ENCODE data around the gene RBP7.
A peak's percentile ranks its signal among the peaks of the same experiment; 100 is the strongest.
"Not testable (repeated sequence)": the region's sequence is repeated elsewhere in the genome, so short reads cannot be mapped to it uniquely, and the experiment has no call there.

The RBP7 gene

GRCh38 chr1:10027027-10027426 is 30.0 kb downstream of the RBP7 start:
- no peaks in the 10 kb centered on the region for H3K27me3 ChIP-seq (ENCODE audit: insufficient read depth, poor library complexity, severe bottlenecking)
- peaks cover 3% of the 10 kb centered on the region for H3K9me3 ChIP-seq (ENCODE audit: severe bottlenecking)
- H3K4me3 ChIP-seq (ENCODE audit: severe bottlenecking) = no peak overlapping the region
- ATAC-seq (ENCODE audit: low read depth) = no peak
- no peaks in the 10 kb centered on the region for H3K36me3 ChIP-seq (ENCODE audit: low read depth)
- no peak overlapping the region for H3K27ac ChIP-seq (ENCODE audit: poor library complexity, severe bottlenecking)
- peaks cover 10% of the 10 kb centered on the region for H3K4me1 ChIP-seq (ENCODE audit: insufficient read depth, poor library complexity, severe bottlenecking)
- TF ChIP-seq, protein P1, sequence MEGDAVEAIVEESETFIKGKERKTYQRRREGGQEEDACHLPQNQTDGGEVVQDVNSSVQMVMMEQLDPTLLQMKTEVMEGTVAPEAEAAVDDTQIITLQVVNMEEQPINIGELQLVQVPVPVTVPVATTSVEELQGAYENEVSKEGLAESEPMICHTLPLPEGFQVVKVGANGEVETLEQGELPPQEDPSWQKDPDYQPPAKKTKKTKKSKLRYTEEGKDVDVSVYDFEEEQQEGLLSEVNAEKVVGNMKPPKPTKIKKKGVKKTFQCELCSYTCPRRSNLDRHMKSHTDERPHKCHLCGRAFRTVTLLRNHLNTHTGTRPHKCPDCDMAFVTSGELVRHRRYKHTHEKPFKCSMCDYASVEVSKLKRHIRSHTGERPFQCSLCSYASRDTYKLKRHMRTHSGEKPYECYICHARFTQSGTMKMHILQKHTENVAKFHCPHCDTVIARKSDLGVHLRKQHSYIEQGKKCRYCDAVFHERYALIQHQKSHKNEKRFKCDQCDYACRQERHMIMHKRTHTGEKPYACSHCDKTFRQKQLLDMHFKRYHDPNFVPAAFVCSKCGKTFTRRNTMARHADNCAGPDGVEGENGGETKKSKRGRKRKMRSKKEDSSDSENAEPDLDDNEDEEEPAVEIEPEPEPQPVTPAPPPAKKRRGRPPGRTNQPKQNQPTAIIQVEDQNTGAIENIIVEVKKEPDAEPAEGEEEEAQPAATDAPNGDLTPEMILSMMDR (IDR thresholded peaks at IDR 0.05; ENCODE audit: poor library complexity, severe bottlenecking) = no peak
- DNase-seq (ENCODE audit: low spot score) = no peak

- H3K27me3 ChIP-seq (ENCODE audit: insufficient read depth, poor library complexity, severe bottlenecking); DNase-seq (ENCODE audit: low spot score); H3K4me3 ChIP-seq (ENCODE audit: severe bottlenecking); ATAC-seq (ENCODE audit: low read depth); H3K9me3 ChIP-seq (ENCODE audit: severe bottlenecking); H3K27ac ChIP-seq (ENCODE audit: poor library complexity, severe bottlenecking); H3K36me3 ChIP-seq (ENCODE audit: low read depth): not testable (repeated sequence)
- peaks cover 13% of the 10 kb centered on the region for H3K4me1 ChIP-seq (ENCODE audit: insufficient read depth, poor library complexity, severe bottlenecking)
Measured at GRCh38 chr1:10028956-10029500, 32.0 kb downstream of the RBP7 start.

GRCh38 chr1:10031461-10031860 is 34.4 kb downstream of the RBP7 start:
- TF ChIP-seq, protein P1 (IDR thresholded peaks at IDR 0.05; ENCODE audit: poor library complexity, severe bottlenecking) = no peak
- H3K27ac ChIP-seq (ENCODE audit: poor library complexity, severe bottlenecking) = peak overlapping the region; percentile 81
- H3K4me1 ChIP-seq (ENCODE audit: insufficient read depth, poor library complexity, severe bottlenecking) = peaks cover 14% of the 10 kb centered on the region
- ATAC-seq (ENCODE audit: low read depth) (peak; percentile 21; the same call in 2 of the 3 replicates), DNase-seq (ENCODE audit: low spot score) (no peak)
- H3K9me3 ChIP-seq (ENCODE audit: severe bottlenecking) = no peaks in the 10 kb centered on the region
- no peaks in the 10 kb centered on the region for H3K27me3 ChIP-seq (ENCODE audit: insufficient read depth, poor library complexity, severe bottlenecking)
- no peak overlapping the region for H3K4me3 ChIP-seq (ENCODE audit: severe bottlenecking)
- peaks cover 5% of the 10 kb centered on the region for H3K36me3 ChIP-seq (ENCODE audit: low read depth)

GRCh38 chr1:10032590-10033358 is 35.7 kb downstream of the RBP7 start, which contains the start of gene UBE4B:
UBE4B (plus strand) TSS chr1:10032958; CDS start chr1:10033671, 713 bp downstream.
- peaks cover 14% of the 10 kb centered on the region for H3K4me1 ChIP-seq (ENCODE audit: insufficient read depth, poor library complexity, severe bottlenecking)
- H3K4me3 ChIP-seq (ENCODE audit: severe bottlenecking) = peak within 1 kb of the TSS; percentile 63
- peak within 1 kb of the TSS; percentile 81 for H3K27ac ChIP-seq (ENCODE audit: poor library complexity, severe bottlenecking)
- no peaks in the 10 kb centered on the region for H3K9me3 ChIP-seq (ENCODE audit: severe bottlenecking)
- peak; percentile 95 for DNase-seq (ENCODE audit: low spot score)
- peaks cover 18% of the 10 kb centered on the region for H3K36me3 ChIP-seq (ENCODE audit: low read depth)
- no peaks in the 10 kb centered on the region for H3K27me3 ChIP-seq (ENCODE audit: insufficient read depth, poor library complexity, severe bottlenecking)
- ATAC-seq (ENCODE audit: low read depth) = peak; percentile 86
- TF ChIP-seq, protein P1 (IDR thresholded peaks at IDR 0.05; ENCODE audit: poor library complexity, severe bottlenecking) = peak; percentile 98

- TF ChIP-seq, protein P1 (IDR thresholded peaks at IDR 0.05; ENCODE audit: poor library complexity, severe bottlenecking) = no peak
- Histone ChIP-seq H3K4me1 (ENCODE audit: insufficient read depth, poor library complexity, severe bottlenecking) (peaks cover 14% of the 10 kb centered on the region), H3K27ac (ENCODE audit: poor library complexity, severe bottlenecking) (peak overlapping the region; percentile 81), H3K27me3 (ENCODE audit: insufficient read depth, poor library complexity, severe bottlenecking) (no peaks in the 10 kb centered on the region), H3K36me3 (ENCODE audit: low read depth) (peaks cover 21% of the 10 kb centered on the region), H3K9me3 (ENCODE audit: severe bottlenecking) (no peaks in the 10 kb centered on the region), H3K4me3 (ENCODE audit: severe bottlenecking) (peak overlapping the region; percentile 63)
- peak; percentile 57 for ATAC-seq (ENCODE audit: low read depth)
- no peak for DNase-seq (ENCODE audit: low spot score)
Measured at GRCh38 chr1:10033359-10033845, 36.4 kb downstream of the RBP7 start.
